Measurements from ENCODE around the gene SPAST.

DNA sequence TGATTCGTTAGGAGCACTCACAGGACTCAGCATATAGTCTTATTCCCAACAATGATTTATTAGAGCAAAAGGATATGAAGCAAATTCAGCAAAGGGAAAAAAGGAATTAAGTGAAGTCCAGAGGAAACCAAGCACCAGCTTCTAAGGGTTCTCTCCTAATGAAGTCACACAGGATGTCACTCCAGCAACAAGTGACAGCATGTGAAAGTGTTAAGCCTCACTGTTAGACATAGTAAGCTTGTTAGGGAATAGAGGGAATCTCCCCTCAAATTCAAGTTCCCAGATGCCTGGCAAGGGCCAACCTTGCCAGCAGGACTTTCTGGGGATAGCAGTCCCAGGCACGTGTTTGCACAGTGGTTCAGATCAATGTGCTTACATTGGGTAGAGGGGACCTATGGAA lies 97.9 kb downstream of the SPAST start:
- TF ChIP-seq EZH2phosphoT487 (IDR thresholded peaks at IDR 0.05; ENCODE audit: borderline replicate concordance, low read length) = no peak
- no peak for TF ChIP-seq CTCF (conservative IDR thresholded peaks at IDR 0.05; ENCODE audit: low read depth, low read length)
